DND-41 (cell line): ENCODE data around the gene ATG14.
A peak's percentile ranks its signal among the peaks of the same experiment; 100 is the strongest.
"Not testable (repeated sequence)": the region's sequence is repeated elsewhere in the genome, so short reads cannot be mapped to it uniquely, and the experiment has no call there.

Source experiments
- ATAC-seq: fragments of 200-7000 bp; cut with Tn5 transposase; 3 replicates; pipeline ENCODE4 v1.9.1; 2021; ENCODE audit warnings: low read depth; ENCODE audit not compliant: insufficient read depth
- DNase-seq: peaks from one replicate; pipeline ENCODE4 v3.0.0-alpha.2; 2020
- H2AFZ ChIP-seq: 2 replicates; pipeline ENCODE4 v1.6.0; 2012; ENCODE audit warnings: low read depth, low read length
- H3K27ac ChIP-seq: 2 replicates; pipeline ENCODE4 v1.5.1; 2012; ENCODE audit warnings: low read length, inconsistent platforms
- H3K27me3 ChIP-seq: fragments of 200-600 bp; sonication (generic); 2 replicates; pipeline ENCODE4 v1.6.0; 2012; ENCODE audit warnings: low read length, mild to moderate bottlenecking, inconsistent platforms; ENCODE audit not compliant: insufficient read depth, poor library complexity
- H3K36me3 ChIP-seq: 2 replicates; pipeline ENCODE4 v1.5.1; 2012; ENCODE audit warnings: low read length, inconsistent platforms; ENCODE audit not compliant: insufficient read depth
- H3K4me1 ChIP-seq: 2 replicates; pipeline ENCODE4 v1.5.1; 2012; ENCODE audit warnings: mild to moderate bottlenecking, low read length; ENCODE audit not compliant: insufficient read depth
- H3K4me2 ChIP-seq: 2 replicates; pipeline ENCODE4 v1.6.0; 2012; ENCODE audit warnings: mild to moderate bottlenecking, moderate library complexity, low read length, inconsistent platforms; ENCODE audit not compliant: insufficient read depth
- H3K4me3 ChIP-seq, 2 experiments: fragments of 200-600 bp in 1 of 2; shearing (Covaris generic) in 1 of 2; 2 replicates each; pipeline ENCODE4 v1.5.1; 2012 to 2016; ENCODE audit warnings: inconsistent platforms in 2 of 2, low read length in 2 of 2, mild to moderate bottlenecking in 2 of 2, low read depth in 1 of 2, moderate library complexity in 1 of 2
- H3K79me2 ChIP-seq: 2 replicates; pipeline ENCODE4 v1.6.0; 2012; ENCODE audit warnings: low read length, inconsistent platforms; ENCODE audit not compliant: insufficient read depth
- H3K9ac ChIP-seq: 2 replicates; pipeline ENCODE4 v1.6.0; 2012; ENCODE audit warnings: low read depth, mild to moderate bottlenecking, inconsistent platforms, low read length, moderate library complexity
- H3K9me3 ChIP-seq: 2 replicates; pipeline ENCODE4 v1.5.1; 2012; ENCODE audit warnings: low read length, moderate library complexity, mild to moderate bottlenecking, inconsistent platforms; ENCODE audit not compliant: insufficient read depth, severe bottlenecking
- H4K20me1 ChIP-seq: 2 replicates; pipeline ENCODE4 v1.6.0; 2012; ENCODE audit warnings: low read length; ENCODE audit not compliant: insufficient read depth
- CTCF ChIP-seq: IDR thresholded peaks from 2 replicates; pipeline ENCODE4 v1.5.1; 2012; ENCODE audit warnings: borderline replicate concordance, low read length, moderate library complexity, mild to moderate bottlenecking; ENCODE audit not compliant: poor library complexity, severe bottlenecking; ENCODE audit errors: extremely low read depth
- EZH2 ChIP-seq: IDR thresholded peaks from 3 replicates; pipeline ENCODE4 v1.6.1; 2012; ENCODE audit warnings: borderline replicate concordance, low read depth, mild to moderate bottlenecking, moderate library complexity, low read length, inconsistent platforms; ENCODE audit not compliant: severe bottlenecking

ATG14 gene, protein sequence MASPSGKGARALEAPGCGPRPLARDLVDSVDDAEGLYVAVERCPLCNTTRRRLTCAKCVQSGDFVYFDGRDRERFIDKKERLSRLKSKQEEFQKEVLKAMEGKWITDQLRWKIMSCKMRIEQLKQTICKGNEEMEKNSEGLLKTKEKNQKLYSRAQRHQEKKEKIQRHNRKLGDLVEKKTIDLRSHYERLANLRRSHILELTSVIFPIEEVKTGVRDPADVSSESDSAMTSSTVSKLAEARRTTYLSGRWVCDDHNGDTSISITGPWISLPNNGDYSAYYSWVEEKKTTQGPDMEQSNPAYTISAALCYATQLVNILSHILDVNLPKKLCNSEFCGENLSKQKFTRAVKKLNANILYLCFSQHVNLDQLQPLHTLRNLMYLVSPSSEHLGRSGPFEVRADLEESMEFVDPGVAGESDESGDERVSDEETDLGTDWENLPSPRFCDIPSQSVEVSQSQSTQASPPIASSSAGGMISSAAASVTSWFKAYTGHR

DNA sequence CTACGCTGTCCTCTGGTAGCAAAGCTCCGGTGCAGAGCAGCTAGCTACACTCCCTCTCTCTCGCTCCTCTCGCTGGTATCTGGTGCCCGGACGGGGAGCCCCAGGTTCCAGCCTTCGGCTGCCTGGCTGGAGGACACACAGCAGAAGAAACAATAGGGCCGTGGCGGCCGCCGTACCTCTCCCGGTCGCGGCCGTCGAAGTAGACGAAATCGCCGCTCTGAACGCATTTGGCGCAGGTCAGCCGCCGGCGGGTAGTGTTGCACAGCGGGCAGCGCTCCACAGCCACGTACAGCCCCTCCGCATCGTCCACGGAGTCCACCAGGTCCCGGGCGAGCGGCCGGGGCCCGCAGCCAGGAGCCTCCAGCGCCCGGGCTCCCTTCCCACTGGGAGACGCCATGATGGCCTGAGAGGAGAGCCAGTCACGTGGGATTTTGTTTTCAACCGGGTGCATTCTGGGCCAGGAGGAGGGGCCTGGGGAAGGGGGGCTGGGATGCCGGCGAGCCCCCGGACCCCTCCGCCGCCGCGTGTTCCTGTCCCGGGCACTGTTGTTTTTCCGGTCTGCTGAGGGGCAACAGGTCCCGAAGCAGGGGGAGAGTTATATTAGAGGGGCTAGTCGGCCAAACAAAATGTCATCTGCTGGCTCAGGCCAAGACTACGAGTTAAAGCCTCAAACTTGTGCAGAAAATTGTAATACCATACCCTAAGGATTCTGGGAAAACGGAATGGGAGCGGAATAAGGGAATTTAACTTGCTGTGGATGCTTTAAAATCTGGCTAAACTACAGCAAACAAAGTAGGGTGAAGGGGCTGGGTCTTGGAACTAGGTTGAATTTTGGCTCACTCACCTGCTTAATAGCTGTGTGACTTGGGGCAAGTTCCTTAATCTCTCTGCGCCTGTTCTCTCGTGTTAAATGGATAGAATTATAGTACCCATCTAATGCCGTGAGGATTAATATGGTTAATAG is at the start of gene ATG14:
Gene ATG14, minus strand, starts transcription at position 405 of the 964 bp plus-strand sequence. Its CDS starts 8 bp downstream, at position 397.
- peak; percentile 99 for ATAC-seq

GRCh38 chr14:55458800-55459515 is 47.3 kb upstream of the ATG14 start:
- no peak for DNase-seq
- no peak overlapping the region for H3K4me2 ChIP-seq

More for the DNA sequence above, at the start of gene ATG14:
- H3K36me3 ChIP-seq: no peaks in the 10 kb centered on the region; the same call in 1 of the 2 replicates
- H3K9ac ChIP-seq: peak within 1 kb of the TSS; percentile 79
- peak within 1 kb of the TSS; percentile 74 for H3K27ac ChIP-seq
- peaks cover 1% of the 10 kb centered on the region for H3K27me3 ChIP-seq
- TF ChIP-seq EZH2: no peak
- no peak for TF ChIP-seq CTCF
- peak; percentile 89 for DNase-seq
- no peaks in the 10 kb centered on the region for H4K20me1 ChIP-seq
- peaks cover 31% of the 10 kb centered on the region for H3K4me1 ChIP-seq
- H3K4me3 ChIP-seq: peak within 1 kb of the TSS; percentile 86 to 95
- H3K9me3 ChIP-seq: no peaks in the 10 kb centered on the region
- H3K79me2 ChIP-seq: peaks cover 42% of the 10 kb centered on the region
- peak within 1 kb of the TSS; percentile 86 for H3K4me2 ChIP-seq
- H2AFZ ChIP-seq: peak within 1 kb of the TSS; percentile 97

GRCh38 chr14:55457496-55457895 is 45.9 kb upstream of the ATG14 start:
- H3K79me2 ChIP-seq: no peaks in the 10 kb centered on the region
- H3K4me1 ChIP-seq: no peaks in the 10 kb centered on the region
- ATAC-seq (no peak), DNase-seq (no peak)
- H3K36me3 ChIP-seq: no peaks in the 10 kb centered on the region
- no peak overlapping the region for H3K4me3 ChIP-seq
- no peak overlapping the region for H3K9ac ChIP-seq
- peaks cover 2% of the 10 kb centered on the region for H3K27me3 ChIP-seq
- no peaks in the 10 kb centered on the region for H4K20me1 ChIP-seq
- no peaks in the 10 kb centered on the region for H3K9me3 ChIP-seq
- no peak overlapping the region for H3K4me2 ChIP-seq
- no peak for TF ChIP-seq CTCF
- TF ChIP-seq EZH2: no peak
- H2AFZ ChIP-seq: no peak overlapping the region
- no peak overlapping the region for H3K27ac ChIP-seq

More at GRCh38 chr14:55458800-55459515, 47.3 kb upstream of the ATG14 start:
- H2AFZ ChIP-seq: no peak overlapping the region
- no peak for ATAC-seq
- H4K20me1 ChIP-seq: no peaks in the 10 kb centered on the region
- H3K4me3 ChIP-seq: no peak overlapping the region
- no peak for TF ChIP-seq EZH2
- no peak for TF ChIP-seq CTCF
- H3K79me2 ChIP-seq: no peaks in the 10 kb centered on the region
- no peak overlapping the region for H3K27ac ChIP-seq
- no peak overlapping the region for H3K9ac ChIP-seq
- peaks cover 2% of the 10 kb centered on the region for H3K27me3 ChIP-seq
- H3K9me3 ChIP-seq: no peaks in the 10 kb centered on the region
- no peaks in the 10 kb centered on the region for H3K4me1 ChIP-seq
- no peaks in the 10 kb centered on the region for H3K36me3 ChIP-seq

- H3K4me2 ChIP-seq, DNase-seq, ATAC-seq, H3K4me3 ChIP-seq, H3K4me1 ChIP-seq, H4K20me1 ChIP-seq, H3K27me3 ChIP-seq, H2AFZ ChIP-seq, H3K36me3 ChIP-seq, H3K9ac ChIP-seq, H3K27ac ChIP-seq, H3K79me2 ChIP-seq, H3K9me3 ChIP-seq: not testable (repeated sequence)
Observed at GRCh38 chr14:55456411-55456810, 44.8 kb upstream of the ATG14 start.
